ENCODE data around the gene RBP3.

DNA sequence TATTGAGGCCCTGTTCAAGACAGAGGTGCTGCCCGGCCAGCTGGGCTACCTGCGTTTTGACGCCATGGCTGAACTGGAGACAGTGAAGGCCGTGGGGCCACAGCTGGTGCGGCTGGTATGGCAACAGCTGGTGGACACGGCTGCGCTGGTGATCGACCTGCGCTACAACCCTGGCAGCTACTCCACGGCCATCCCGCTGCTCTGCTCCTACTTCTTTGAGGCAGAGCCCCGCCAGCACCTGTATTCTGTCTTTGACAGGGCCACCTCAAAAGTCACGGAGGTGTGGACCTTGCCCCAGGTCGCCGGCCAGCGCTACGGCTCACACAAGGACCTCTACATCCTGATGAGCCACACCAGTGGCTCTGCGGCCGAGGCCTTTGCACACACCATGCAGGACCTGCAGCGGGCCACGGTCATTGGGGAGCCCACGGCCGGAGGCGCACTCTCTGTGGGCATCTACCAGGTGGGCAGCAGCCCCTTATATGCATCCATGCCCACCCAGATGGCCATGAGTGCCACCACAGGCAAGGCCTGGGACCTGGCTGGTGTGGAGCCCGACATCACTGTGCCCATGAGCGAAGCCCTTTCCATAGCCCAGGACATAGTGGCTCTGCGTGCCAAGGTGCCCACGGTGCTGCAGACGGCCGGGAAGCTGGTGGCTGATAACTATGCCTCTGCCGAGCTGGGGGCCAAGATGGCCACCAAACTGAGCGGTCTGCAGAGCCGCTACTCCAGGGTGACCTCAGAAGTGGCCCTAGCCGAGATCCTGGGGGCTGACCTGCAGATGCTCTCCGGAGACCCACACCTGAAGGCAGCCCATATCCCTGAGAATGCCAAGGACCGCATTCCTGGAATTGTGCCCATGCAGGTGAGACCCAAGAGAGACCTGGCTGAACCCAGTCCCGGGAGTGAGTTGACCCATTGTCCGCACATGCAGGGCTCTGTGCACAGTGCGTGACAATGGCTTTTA is 2.8 kb downstream of the RBP3 start:
- TF ChIP-seq CREB5 (CRISPR knock-in tag; IDR thresholded peaks at IDR 0.05; ENCODE audit: low read depth) = no peak
- TF ChIP-seq, protein P1, sequence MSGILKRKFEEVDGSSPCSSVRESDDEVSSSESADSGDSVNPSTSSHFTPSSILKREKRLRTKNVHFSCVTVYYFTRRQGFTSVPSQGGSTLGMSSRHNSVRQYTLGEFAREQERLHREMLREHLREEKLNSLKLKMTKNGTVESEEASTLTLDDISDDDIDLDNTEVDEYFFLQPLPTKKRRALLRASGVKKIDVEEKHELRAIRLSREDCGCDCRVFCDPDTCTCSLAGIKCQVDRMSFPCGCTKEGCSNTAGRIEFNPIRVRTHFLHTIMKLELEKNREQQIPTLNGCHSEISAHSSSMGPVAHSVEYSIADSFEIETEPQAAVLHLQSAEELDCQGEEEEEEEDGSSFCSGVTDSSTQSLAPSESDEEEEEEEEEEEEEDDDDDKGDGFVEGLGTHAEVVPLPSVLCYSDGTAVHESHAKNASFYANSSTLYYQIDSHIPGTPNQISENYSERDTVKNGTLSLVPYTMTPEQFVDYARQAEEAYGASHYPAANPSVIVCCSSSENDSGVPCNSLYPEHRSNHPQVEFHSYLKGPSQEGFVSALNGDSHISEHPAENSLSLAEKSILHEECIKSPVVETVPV (CRISPR knock-in tag; IDR thresholded peaks at IDR 0.05) = no peak
- TF ChIP-seq, protein P2, sequence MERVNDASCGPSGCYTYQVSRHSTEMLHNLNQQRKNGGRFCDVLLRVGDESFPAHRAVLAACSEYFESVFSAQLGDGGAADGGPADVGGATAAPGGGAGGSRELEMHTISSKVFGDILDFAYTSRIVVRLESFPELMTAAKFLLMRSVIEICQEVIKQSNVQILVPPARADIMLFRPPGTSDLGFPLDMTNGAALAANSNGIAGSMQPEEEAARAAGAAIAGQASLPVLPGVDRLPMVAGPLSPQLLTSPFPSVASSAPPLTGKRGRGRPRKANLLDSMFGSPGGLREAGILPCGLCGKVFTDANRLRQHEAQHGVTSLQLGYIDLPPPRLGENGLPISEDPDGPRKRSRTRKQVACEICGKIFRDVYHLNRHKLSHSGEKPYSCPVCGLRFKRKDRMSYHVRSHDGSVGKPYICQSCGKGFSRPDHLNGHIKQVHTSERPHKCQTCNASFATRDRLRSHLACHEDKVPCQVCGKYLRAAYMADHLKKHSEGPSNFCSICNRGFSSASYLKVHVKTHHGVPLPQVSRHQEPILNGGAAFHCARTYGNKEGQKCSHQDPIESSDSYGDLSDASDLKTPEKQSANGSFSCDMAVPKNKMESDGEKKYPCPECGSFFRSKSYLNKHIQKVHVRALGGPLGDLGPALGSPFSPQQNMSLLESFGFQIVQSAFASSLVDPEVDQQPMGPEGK (CRISPR knock-in tag; IDR thresholded peaks at IDR 0.05; ENCODE audit: borderline replicate concordance) = no peak
- TF ChIP-seq ESRRG (CRISPR knock-in tag; IDR thresholded peaks at IDR 0.05) = no peak

All from SK-N-SH treated with all-trans-retinoic acid at 6 μM for 48 hours (cell line).